HEK293T (cell line): Measurements from ENCODE around the gene CCDC92.

Source experiments
- CTCF ChIA-PET: fragments of 350-600 bp; formaldehyde crosslinking; extraction: SDS; loops from one replicate; lab custom pipeline; 2021; ENCODE audit warnings: antibody characterized with exemption, inconsistent platforms; lab: Yijun Ruan, JAX
- POLR2A ChIA-PET: fragments of 350-600 bp; formaldehyde crosslinking; extraction: SDS; loops from one replicate; lab custom pipeline; 2020; ENCODE audit warnings: antibody characterized with exemption, inconsistent platforms; lab: Yijun Ruan, JAX
- DNase-seq: peaks from one replicate; pipeline ENCODE4 v3.0.0; 2012; ENCODE audit warnings: mixed read lengths; ENCODE audit errors: extremely low spot score
- ARNT ChIP-seq: fragments of 450-650 bp; IDR thresholded peaks from 2 replicates; pipeline ENCODE4 v1.6.1; 2017; ENCODE audit warnings: mild to moderate bottlenecking
- BHLHE40 ChIP-seq: fragments of 450-650 bp; IDR thresholded peaks from 2 replicates; pipeline ENCODE4 v1.6.1; 2016; ENCODE audit warnings: mild to moderate bottlenecking, moderate library complexity, borderline replicate concordance
- CTBP1 ChIP-seq: fragments of 450-650 bp; IDR thresholded peaks from 2 replicates; pipeline ENCODE4 v1.6.1; 2016; ENCODE audit warnings: borderline replicate concordance
- ELF4 ChIP-seq: fragments of 450-650 bp; IDR thresholded peaks from 2 replicates; pipeline ENCODE4 v1.6.1; 2017; ENCODE audit warnings: antibody characterized with exemption
- FOXA1 ChIP-seq: fragments of 450-650 bp; IDR thresholded peaks from 2 replicates; pipeline ENCODE4 v1.6.1; 2016; ENCODE audit warnings: mild to moderate bottlenecking
- FOXK2 ChIP-seq: fragments of 450-650 bp; IDR thresholded peaks from 2 replicates; pipeline ENCODE4 v1.6.1; 2016; ENCODE audit warnings: mild to moderate bottlenecking
- FOXM1 ChIP-seq: fragments of 450-650 bp; IDR thresholded peaks from 2 replicates; pipeline ENCODE4 v1.6.1; 2017; ENCODE audit warnings: mild to moderate bottlenecking, borderline replicate concordance
- HDGF ChIP-seq: fragments of 450-650 bp; IDR thresholded peaks from 2 replicates; pipeline ENCODE4 v1.6.1; 2017; ENCODE audit warnings: antibody characterized with exemption, borderline replicate concordance
- L3MBTL2 ChIP-seq: fragments of 450-650 bp; conservative IDR thresholded peaks from 2 replicates; pipeline ENCODE4 v1.6.1; 2016; ENCODE audit warnings: mild to moderate bottlenecking
- LEF1 ChIP-seq: fragments of 450-650 bp; IDR thresholded peaks from 2 replicates; pipeline ENCODE4 v1.6.1; 2017; ENCODE audit warnings: mild to moderate bottlenecking, borderline replicate concordance
- NFRKB ChIP-seq: fragments of 450-650 bp; IDR thresholded peaks from 2 replicates; pipeline ENCODE4 v1.6.1; 2016; ENCODE audit warnings: mild to moderate bottlenecking, moderate library complexity
- PKNOX1 ChIP-seq: fragments of 450-650 bp; IDR thresholded peaks from 2 replicates; pipeline ENCODE4 v1.6.1; 2016
- SP1 ChIP-seq: fragments of 450-650 bp; IDR thresholded peaks from 2 replicates; pipeline ENCODE4 v1.6.1; 2017
- SUZ12 ChIP-seq: fragments of 450-650 bp; IDR thresholded peaks from 2 replicates; pipeline ENCODE4 v1.6.1; 2016; ENCODE audit warnings: mild to moderate bottlenecking
- TARDBP ChIP-seq: fragments of 450-650 bp; IDR thresholded peaks from 2 replicates; pipeline ENCODE4 v1.6.1; 2016
- ZNF384 ChIP-seq: fragments of 450-650 bp; IDR thresholded peaks from 2 replicates; pipeline ENCODE4 v1.6.1; 2016

Gene CCDC92

GRCh38 chr12:123997033-123997822 is 24.6 kb upstream of the CCDC92 start:
- DNase-seq: no peak
- ChIA-PET CTCF (no interaction called here), POLR2A (no interaction called here)
- no peak for TF ChIP-seq SUZ12
- TF ChIP-seq SP1: no peak
- TF ChIP-seq BHLHE40: no peak
- TF ChIP-seq LEF1: no peak
- TF ChIP-seq NFRKB: no peak
- no peak for TF ChIP-seq ZNF384
- no peak for TF ChIP-seq FOXK2
- TF ChIP-seq CTBP1: no peak

- ChIA-PET POLR2A (no interaction called here), CTCF (interaction anchor here (0.6 kb wide), 1 partner anchor 770 kb away, joined by 3 read pairs; no protein-coding TSS in a partner anchor)
- TF ChIP-seq CTBP1: no peak
- TF ChIP-seq FOXA1: no peak
- no peak for TF ChIP-seq ELF4
- TF ChIP-seq SP1: no peak
- TF ChIP-seq TARDBP: no peak
- no peak for TF ChIP-seq ZNF384
- no peak for TF ChIP-seq PKNOX1
- no peak for TF ChIP-seq FOXK2
- TF ChIP-seq L3MBTL2: no peak
- no peak for TF ChIP-seq FOXM1
- TF ChIP-seq NFRKB: no peak
- TF ChIP-seq SUZ12: no peak
- TF ChIP-seq ARNT: no peak
- DNase-seq: no peak
Observed at GRCh38 chr12:123996581-123996980, 23.9 kb upstream of the CCDC92 start.

- CTCF ChIA-PET: interaction anchor here (0.5 kb wide), 1 partner anchor 38 kb away, joined by 3 read pairs; no protein-coding TSS in a partner anchor
- TF ChIP-seq ARNT (no peak), TARDBP (no peak), SP1 (no peak), FOXM1 (no peak), ELF4 (no peak), SUZ12 (no peak), ZNF384 (no peak), BHLHE40 (no peak), PKNOX1 (no peak), NFRKB (no peak), FOXK2 (no peak), CTBP1 (no peak), FOXA1 (no peak), HDGF (no peak), LEF1 (no peak), L3MBTL2 (no peak)
- DNase-seq: no peak
- POLR2A ChIA-PET: no interaction called here
Observed at GRCh38 chr12:123995023-123995748, 22.6 kb upstream of the CCDC92 start.

- POLR2A ChIA-PET: no interaction called here
- CTCF ChIA-PET: no interaction called here
- TF ChIP-seq BHLHE40 (no peak), PKNOX1 (no peak), FOXM1 (no peak), FOXA1 (no peak), FOXK2 (no peak), ARNT (no peak), SP1 (no peak), NFRKB (no peak)
- no peak for DNase-seq
Observed at GRCh38 chr12:123992118-123992825, 19.6 kb upstream of the CCDC92 start.

GRCh38 chr12:123991372-123991951 is 18.8 kb upstream of the CCDC92 start:
- no peak for DNase-seq
- ChIA-PET CTCF (no interaction called here), POLR2A (no interaction called here)
- TF ChIP-seq SP1 (no peak), ELF4 (no peak), ZNF384 (no peak), FOXM1 (no peak), ARNT (no peak), HDGF (no peak), TARDBP (no peak), FOXA1 (no peak), FOXK2 (no peak)

- CTCF ChIA-PET: interaction anchor here (0.6 kb wide), 1 partner anchor 30 kb away, joined by 4 read pairs; no protein-coding TSS in a partner anchor
- TF ChIP-seq SP1: no peak
- POLR2A ChIA-PET: no interaction called here
- DNase-seq: no peak
Observed at GRCh38 chr12:123990511-123990910, 17.9 kb upstream of the CCDC92 start.
